Amygdala (tissue), 56 donors: Measurements from ENCODE around the gene VAT1L.

Experiments
- DNase-seq, 56 donors: peaks; one replicate each; lab custom pipeline; 2025; lab: John Stamatoyannopoulos, UW

The VAT1L gene

GRCh38 chr16:77898671-77899211 is 110.4 kb downstream of the VAT1L start:
- DNase-seq, result peak in 2 of 56 donors; percentile 4 to 15

- DNase-seq, result no peak
Observed at GRCh38 chr16:77899416-77899815, 111.1 kb downstream of the VAT1L start.

- no peak for DNase-seq
Observed at GRCh38 chr16:77905374-77905920, 117.1 kb downstream of the VAT1L start.

- no peak for DNase-seq
Observed at GRCh38 chr16:77910021-77910420, 121.7 kb downstream of the VAT1L start.

- no peak for DNase-seq
Observed at GRCh38 chr16:77912617-77913016, 124.3 kb downstream of the VAT1L start.

- DNase-seq, result peak in 1 of 56 donors; percentile 3
Observed at GRCh38 chr16:77913738-77914253, 125.4 kb downstream of the VAT1L start.

GRCh38 chr16:77916111-77916510 is 127.7 kb downstream of the VAT1L start:
- no peak for DNase-seq

GRCh38 chr16:77917971-77918370 is 129.6 kb downstream of the VAT1L start:
- DNase-seq, result peak in 1 of 56 donors; percentile 1

GRCh38 chr16:77918809-77919707 is 130.7 kb downstream of the VAT1L start:
- peak in 4 of 56 donors; percentile 7 to 38 (median 14) for DNase-seq

GRCh38 chr16:77919761-77920415 is 131.5 kb downstream of the VAT1L start:
- no peak for DNase-seq

GRCh38 chr16:77920984-77921383 is 132.6 kb downstream of the VAT1L start:
- no peak for DNase-seq

- DNase-seq, result no peak
Observed at GRCh38 chr16:77922228-77922754, 133.9 kb downstream of the VAT1L start.

GRCh38 chr16:77925531-77925930 is 137.2 kb downstream of the VAT1L start:
- no peak for DNase-seq

- no peak for DNase-seq
Observed at GRCh38 chr16:77928096-77928495, 139.7 kb downstream of the VAT1L start.

GRCh38 chr16:77929004-77929403 is 140.6 kb downstream of the VAT1L start:
- DNase-seq, result no peak

- no peak for DNase-seq
Observed at GRCh38 chr16:77931058-77931457, 142.7 kb downstream of the VAT1L start.

- DNase-seq, result no peak
Observed at GRCh38 chr16:77937473-77938149, 149.2 kb downstream of the VAT1L start.

GRCh38 chr16:77938913-77939312 is 150.5 kb downstream of the VAT1L start:
- no peak for DNase-seq

- no peak for DNase-seq
Observed at GRCh38 chr16:77939968-77940367, 151.6 kb downstream of the VAT1L start.

GRCh38 chr16:77943801-77944200 is 155.4 kb downstream of the VAT1L start:
- no peak for DNase-seq
